Activated CD4-positive, alpha-beta T cell treated with anti-CD3 and anti-CD28 coated beads for 4 hours (primary cell): ENCODE data around the gene SF3B1.
A peak's percentile ranks its signal among the peaks of the same experiment; 100 is the strongest.
"Not testable (repeated sequence)": the region's sequence is repeated elsewhere in the genome, so short reads cannot be mapped to it uniquely, and the experiment has no call there.

ENCODE experiments used
- DNase-seq, 2 donors: peaks; one replicate each; pipeline ENCODE4 v3.0.0-alpha.2; 2020

The SF3B1 gene

GRCh38 chr2:197434541-197435513, at the start of gene SF3B1:
SF3B1 (minus strand) TSS chr2:197435028; CDS start chr2:197434999, 29 bp downstream.
- DNase-seq = peak; percentile 98

GRCh38 chr2:197484248-197484647, 49.4 kb upstream of the SF3B1 start:
- DNase-seq = not testable (repeated sequence)

- no peak for DNase-seq
Measured at GRCh38 chr2:197480165-197481036, 45.6 kb upstream of the SF3B1 start.

GRCh38 chr2:197477797-197478196, 43.0 kb upstream of the SF3B1 start:
- DNase-seq = no peak

- DNase-seq = no peak
Measured at GRCh38 chr2:197472166-197472565, 37.3 kb upstream of the SF3B1 start.

GRCh38 chr2:197464175-197464574, 29.3 kb upstream of the SF3B1 start:
- DNase-seq = no peak

GRCh38 chr2:197461057-197461456, 26.2 kb upstream of the SF3B1 start:
- no peak for DNase-seq

- no peak for DNase-seq
Measured at GRCh38 chr2:197460649-197461048, 25.8 kb upstream of the SF3B1 start.

- DNase-seq = no peak
Measured at GRCh38 chr2:197455428-197455827, 20.6 kb upstream of the SF3B1 start.

GRCh38 chr2:197454923-197455322, 20.1 kb upstream of the SF3B1 start:
- no peak for DNase-seq

- DNase-seq = no peak
Measured at GRCh38 chr2:197453914-197454398, 19.1 kb upstream of the SF3B1 start.

GRCh38 chr2:197453123-197453913, 18.5 kb upstream of the SF3B1 start, which contains the start of gene COQ10B:
COQ10B (plus strand) TSS chr2:197453552; CDS start chr2:197453561, 9 bp downstream.
- peak; percentile 96 to 97 for DNase-seq

GRCh38 chr2:197452754-197453122, 17.9 kb upstream of the SF3B1 start:
- DNase-seq = no peak

- not testable (repeated sequence) for DNase-seq
Measured at GRCh38 chr2:197450935-197451358, 16.1 kb upstream of the SF3B1 start.

- no peak for DNase-seq
Measured at GRCh38 chr2:197450465-197450864, 15.6 kb upstream of the SF3B1 start.

- no peak for DNase-seq
Measured at GRCh38 chr2:197446844-197447243, 12.0 kb upstream of the SF3B1 start.

- no peak for DNase-seq
Measured at GRCh38 chr2:197445746-197446145, 10.9 kb upstream of the SF3B1 start.

GRCh38 chr2:197442857-197443256, 8.0 kb upstream of the SF3B1 start:
- no peak for DNase-seq

GRCh38 chr2:197437380-197437779, 2.6 kb upstream of the SF3B1 start:
- DNase-seq = no peak

GRCh38 chr2:197435598-197436420, 981 bp upstream of the SF3B1 start:
- no peak for DNase-seq

- DNase-seq = no peak
Measured at GRCh38 chr2:197433780-197434438, 919 bp downstream of the SF3B1 start.
